OCI-LY7 (cell line): ENCODE measurements around the gene SPTBN2. TPM values are rescaled to one million over a fixed set of nuclear protein-coding genes. Genes with fewer than 3 reads are reported as not detected.
"Not testable (repeated sequence)": the region's sequence is repeated elsewhere in the genome, so short reads cannot be mapped to it uniquely, and the experiment has no call there.

Source experiments
- BruUV-seq: library from RNA; stranded (reverse); fragments of 400-500 nt; replicated peaks from 2 replicates; lab custom pipeline; 2021; lab: Mats Ljungman, UMichigan
- CTCF ChIA-PET: fragments of 300-600 bp; sonication (Branson Sonifier 250); formaldehyde crosslinking; loops from one replicate; lab custom pipeline; 2022; ENCODE audit warnings: antibody characterized with exemption; ENCODE audit not compliant: unreplicated experiment; lab: Charles Lee
- POLR2A ChIA-PET: fragments of 300-600 bp; sonication (Branson Sonifier 250); formaldehyde crosslinking; loops from one replicate; lab custom pipeline; 2022; ENCODE audit warnings: antibody characterized with exemption; lab: Charles Lee
- DNase-seq: peaks from one replicate; pipeline ENCODE4 v3.0.0-alpha.2; 2015; ENCODE audit warnings: low spot score
- H2AFZ ChIP-seq: fragments of 200-600 bp; sonication (generic), shearing (Covaris generic); 2 replicates; pipeline ENCODE4 v1.6.1; 2014; ENCODE audit warnings: mild to moderate bottlenecking, antibody characterized with exemption, low read length, moderate library complexity
- H3K27ac ChIP-seq: fragments of 200-600 bp; sonication (generic); 2 replicates; pipeline ENCODE4 v1.5.1; 2014; ENCODE audit warnings: mixed run types, low read depth, mild to moderate bottlenecking, moderate library complexity, low read length, inconsistent platforms; ENCODE audit not compliant: poor library complexity, severe bottlenecking
- H3K36me3 ChIP-seq: fragments of 200-600 bp; sonication (generic); 2 replicates; pipeline ENCODE4 v1.6.1; 2014; ENCODE audit warnings: mild to moderate bottlenecking, antibody characterized with exemption, low read length, moderate library complexity, mixed read lengths; ENCODE audit not compliant: insufficient read depth
- H3K4me1 ChIP-seq: fragments of 200-600 bp; sonication (generic); 2 replicates; pipeline ENCODE4 v1.5.1; 2014; ENCODE audit warnings: mild to moderate bottlenecking, low read length; ENCODE audit not compliant: insufficient read depth, poor library complexity, severe bottlenecking
- H3K4me2 ChIP-seq: fragments of 200-600 bp; sonication (generic); 2 replicates; pipeline ENCODE4 v1.6.1; 2014; ENCODE audit warnings: mild to moderate bottlenecking, low read length
- H3K4me3 ChIP-seq: fragments of 200-600 bp; sonication (generic); 2 replicates; pipeline ENCODE4 v1.5.1; 2014; ENCODE audit warnings: mild to moderate bottlenecking, low read depth, low read length; ENCODE audit not compliant: poor library complexity, severe bottlenecking
- H3K79me2 ChIP-seq: fragments of 200-600 bp; sonication (generic); 2 replicates; pipeline ENCODE4 v1.6.1; 2016; ENCODE audit warnings: low read depth, mild to moderate bottlenecking, low read length, moderate library complexity, mixed read lengths; ENCODE audit not compliant: insufficient read depth
- H3K9me2 ChIP-seq: fragments of 200-600 bp; sonication (generic); 2 replicates; pipeline ENCODE4 v1.6.1; 2016; ENCODE audit warnings: mild to moderate bottlenecking, low read length, mixed read lengths; ENCODE audit not compliant: insufficient read depth
- H3K9me3 ChIP-seq: fragments of 200-600 bp; sonication (generic); 2 replicates; pipeline ENCODE4 v1.6.1; 2014; ENCODE audit warnings: mild to moderate bottlenecking, mixed run types, low read length, mixed read lengths
- H4K20me1 ChIP-seq: fragments of 200-600 bp; sonication (generic); 2 replicates; pipeline ENCODE4 v1.6.1; 2014; ENCODE audit warnings: mild to moderate bottlenecking, antibody characterized with exemption, low read length, moderate library complexity, mixed read lengths; ENCODE audit not compliant: insufficient read depth
- CTCF ChIP-seq: fragments of 200-600 bp; sonication (generic); conservative IDR thresholded peaks from 2 replicates; pipeline ENCODE4 v1.5.1; 2014; ENCODE audit warnings: mild to moderate bottlenecking, antibody characterized with exemption, low read length, moderate library complexity, mixed read lengths
- EZH2phosphoT487 ChIP-seq: fragments of 200-600 bp; sonication (generic); IDR thresholded peaks from 2 replicates; pipeline ENCODE4 v1.6.1; 2018; ENCODE audit warnings: low read depth, borderline replicate concordance, mild to moderate bottlenecking, mixed run types, antibody characterized with exemption, low read length, moderate library complexity, mixed read lengths
- intact Hi-C: fragments of 100-400 bp; cut with micrococcal nuclease; formaldehyde crosslinking; loops from one replicate; pipeline ENCODE4 v1.10.0; 2022; ENCODE audit not compliant: unreplicated experiment
- total RNA-seq, 2 experiments: library from RNA; depleted of rRNA in 1 of 2; stranded (reverse); fragments of >200 nt in 1 of 2; shearing (Covaris generic) in 1 of 2; gene quantifications; 2 replicates each; pipeline ENCODE4 v1.2.3, GENCODE V29; 2014 to 2022

The SPTBN2 gene
- total RNA-seq, 2 experiments from 2014 or later, result 16.2 to 25.2 TPM

GRCh38 chr11:66641834-66642233, 87.2 kb downstream of the SPTBN2 start:
- no TSS peak for BruUV-seq
- Histone ChIP-seq H3K9me2 (no peaks in the 10 kb centered on the region), H3K36me3 (peaks cover 93% of the 10 kb centered on the region), H3K4me1 (peaks cover 55% of the 10 kb centered on the region), H3K4me2 (peak overlapping the region; percentile 94), H3K27ac (no peak overlapping the region), H2AFZ (no peak overlapping the region), H3K79me2 (peaks cover 97% of the 10 kb centered on the region), H3K4me3 (peak overlapping the region; percentile 95), H3K9me3 (no peaks in the 10 kb centered on the region), H4K20me1 (peaks cover 62% of the 10 kb centered on the region)
- POLR2A ChIA-PET, result no interaction called here
- DNase-seq, result no peak
- CTCF ChIA-PET, result no interaction called here
- TF ChIP-seq CTCF, result no peak
- no peak for TF ChIP-seq EZH2phosphoT487
- intact Hi-C loops, result no loop called here

GRCh38 chr11:66639814-66640340, 89.1 kb downstream of the SPTBN2 start:
- not testable (repeated sequence) for H3K9me2 ChIP-seq, H2AFZ ChIP-seq, BruUV-seq, DNase-seq, H3K27ac ChIP-seq, H3K9me3 ChIP-seq
- Histone ChIP-seq H4K20me1 (peaks cover 52% of the 10 kb centered on the region), H3K4me1 (peaks cover 59% of the 10 kb centered on the region), H3K79me2 (peaks cover 95% of the 10 kb centered on the region), H3K4me3 (peak overlapping the region; percentile 95), H3K36me3 (peaks cover 93% of the 10 kb centered on the region), H3K4me2 (peak overlapping the region; percentile 94)
- intact Hi-C loops, result loop anchor here (2.0 to 5.0 kb wide), 2 partner anchors 37 to 63 kb away; partner anchors contain the start of gene RBM4B
- POLR2A ChIA-PET, result interaction anchor here (2.6 kb wide), 1 partner anchor 9 kb away, joined by 10 read pairs; no protein-coding TSS in a partner anchor
- CTCF ChIA-PET, result interaction anchor here (1.1 kb wide), 1 partner anchor 19 kb away, joined by 7 read pairs; no protein-coding TSS in a partner anchor

- intact Hi-C loops, result loop anchor here (2.0 to 5.0 kb wide), 2 partner anchors 38 to 62 kb away; partner anchors contain the start of gene RBM4B
- H3K36me3 ChIP-seq, result peaks cover 93% of the 10 kb centered on the region
- POLR2A ChIA-PET, result interaction anchor here (0.6 to 2.8 kb wide), 6 partner anchors 10 to 1627 kb away, joined by 3 to 16 read pairs (median 8); partner anchors contain the start of gene RBM14
- 0 out of 2 replicates have a peak overlapping the region, but pooled peaks have one; percentile 22 for H2AFZ ChIP-seq
- peak overlapping the region; percentile 95 for H3K4me3 ChIP-seq
- BruUV-seq, result TSS peak; percentile 59
- H3K79me2 ChIP-seq, result peaks cover 95% of the 10 kb centered on the region
- H3K27ac ChIP-seq, result peak overlapping the region; percentile 71
- H3K9me2 ChIP-seq, result no peaks in the 10 kb centered on the region
- CTCF ChIA-PET, result interaction anchor here (1.1 kb wide), 1 partner anchor 20 kb away, joined by 7 read pairs; no protein-coding TSS in a partner anchor
- DNase-seq, result peak; percentile 50
- no peaks in the 10 kb centered on the region for H3K9me3 ChIP-seq
- peaks cover 55% of the 10 kb centered on the region for H3K4me1 ChIP-seq
- TF ChIP-seq CTCF (no peak; the same call in 1 of the 2 replicates), EZH2phosphoT487 (no peak)
- H4K20me1 ChIP-seq, result peaks cover 45% of the 10 kb centered on the region
- peak overlapping the region; percentile 94 for H3K4me2 ChIP-seq
These were observed 89.8 kb downstream of the SPTBN2 start for GRCh38 chr11:66639066-66639813.
